ENCODE measurements around the gene SCAP.

Gene SCAP

DNA sequence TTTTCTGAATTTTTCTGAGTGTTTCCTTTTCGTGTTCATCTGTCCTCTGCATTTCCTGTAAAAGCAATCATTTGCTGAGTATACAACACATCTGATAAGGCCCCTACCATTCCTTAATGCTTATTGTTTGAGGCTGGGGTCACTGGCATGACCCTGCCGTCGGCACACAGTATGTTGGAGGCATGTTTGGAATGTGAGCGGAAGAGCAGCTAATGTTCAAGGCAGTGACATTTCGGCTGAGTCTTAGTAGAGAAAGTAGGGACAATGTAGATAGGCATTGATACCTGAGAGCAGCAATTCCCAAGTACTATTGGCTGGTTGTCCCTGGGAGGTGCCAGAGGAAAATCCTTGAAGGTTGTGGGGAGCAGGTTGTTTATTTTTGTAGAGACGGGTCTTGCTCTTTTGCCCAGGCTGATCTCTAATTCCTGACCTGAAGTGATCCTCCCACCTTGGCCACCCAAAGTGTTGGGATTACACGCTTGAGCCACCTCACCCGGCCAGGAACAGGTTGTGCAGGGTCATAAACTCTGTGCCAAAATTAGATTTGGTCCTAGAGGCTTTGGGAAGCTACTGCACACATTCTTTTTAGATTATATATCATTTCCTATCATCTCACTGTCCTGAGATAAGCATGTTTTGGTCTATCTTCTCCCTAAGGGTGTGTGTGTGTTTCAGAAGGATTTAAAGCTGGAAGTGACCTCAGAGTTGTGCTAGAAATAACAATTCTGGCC, 81.4 kb downstream of the SCAP start:
- peak; percentile 73 for DNase-seq (ENCODE audit: low read depth)
- no peak overlapping the region for H3K4me3 ChIP-seq (ENCODE audit: low read depth, low read length)
- TF ChIP-seq, protein P1, sequence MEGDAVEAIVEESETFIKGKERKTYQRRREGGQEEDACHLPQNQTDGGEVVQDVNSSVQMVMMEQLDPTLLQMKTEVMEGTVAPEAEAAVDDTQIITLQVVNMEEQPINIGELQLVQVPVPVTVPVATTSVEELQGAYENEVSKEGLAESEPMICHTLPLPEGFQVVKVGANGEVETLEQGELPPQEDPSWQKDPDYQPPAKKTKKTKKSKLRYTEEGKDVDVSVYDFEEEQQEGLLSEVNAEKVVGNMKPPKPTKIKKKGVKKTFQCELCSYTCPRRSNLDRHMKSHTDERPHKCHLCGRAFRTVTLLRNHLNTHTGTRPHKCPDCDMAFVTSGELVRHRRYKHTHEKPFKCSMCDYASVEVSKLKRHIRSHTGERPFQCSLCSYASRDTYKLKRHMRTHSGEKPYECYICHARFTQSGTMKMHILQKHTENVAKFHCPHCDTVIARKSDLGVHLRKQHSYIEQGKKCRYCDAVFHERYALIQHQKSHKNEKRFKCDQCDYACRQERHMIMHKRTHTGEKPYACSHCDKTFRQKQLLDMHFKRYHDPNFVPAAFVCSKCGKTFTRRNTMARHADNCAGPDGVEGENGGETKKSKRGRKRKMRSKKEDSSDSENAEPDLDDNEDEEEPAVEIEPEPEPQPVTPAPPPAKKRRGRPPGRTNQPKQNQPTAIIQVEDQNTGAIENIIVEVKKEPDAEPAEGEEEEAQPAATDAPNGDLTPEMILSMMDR (conservative IDR thresholded peaks at IDR 0.05; ENCODE audit: low read depth, low read length) = peak; percentile 25

- H3K4me3 ChIP-seq (ENCODE audit: low read depth, low read length) = no peak overlapping the region
- TF ChIP-seq, protein P1 (conservative IDR thresholded peaks at IDR 0.05; ENCODE audit: low read depth, low read length) = no peak
- no peak for DNase-seq (ENCODE audit: low read depth)
Measured at GRCh38 chr3:47392933-47393332, 82.8 kb downstream of the SCAP start.

GRCh38 chr3:47385796-47386195, 89.9 kb downstream of the SCAP start:
- peak; percentile 63 for DNase-seq (ENCODE audit: low read depth)
- TF ChIP-seq, protein P1 (conservative IDR thresholded peaks at IDR 0.05; ENCODE audit: low read depth, low read length) = no peak
- H3K4me3 ChIP-seq (ENCODE audit: low read depth, low read length) = no peak overlapping the region

DNA sequence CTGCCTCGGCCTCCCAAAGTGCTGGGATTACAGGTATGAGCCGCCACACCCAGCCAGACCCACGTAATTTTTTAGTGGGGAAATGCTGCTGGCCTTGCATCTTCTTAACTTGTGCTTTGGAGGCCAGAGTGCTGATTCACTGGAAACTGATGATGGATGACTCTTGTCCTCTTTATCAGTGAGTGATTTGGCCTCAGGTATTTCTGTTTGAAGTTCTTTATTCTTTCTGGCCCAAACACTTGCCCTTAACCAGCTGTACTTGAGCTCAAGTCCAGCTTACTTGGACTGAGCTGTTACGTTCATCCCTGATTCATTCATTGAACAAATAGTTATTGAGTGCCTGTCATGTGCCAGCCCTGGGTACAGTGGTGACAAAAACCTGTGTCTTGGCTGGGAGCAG, 90.7 kb downstream of the SCAP start:
- no peak overlapping the region for H3K4me3 ChIP-seq (ENCODE audit: low read depth, low read length)
- DNase-seq (ENCODE audit: low read depth) = no peak
- TF ChIP-seq, protein P1 (conservative IDR thresholded peaks at IDR 0.05; ENCODE audit: low read depth, low read length) = no peak

DNA sequence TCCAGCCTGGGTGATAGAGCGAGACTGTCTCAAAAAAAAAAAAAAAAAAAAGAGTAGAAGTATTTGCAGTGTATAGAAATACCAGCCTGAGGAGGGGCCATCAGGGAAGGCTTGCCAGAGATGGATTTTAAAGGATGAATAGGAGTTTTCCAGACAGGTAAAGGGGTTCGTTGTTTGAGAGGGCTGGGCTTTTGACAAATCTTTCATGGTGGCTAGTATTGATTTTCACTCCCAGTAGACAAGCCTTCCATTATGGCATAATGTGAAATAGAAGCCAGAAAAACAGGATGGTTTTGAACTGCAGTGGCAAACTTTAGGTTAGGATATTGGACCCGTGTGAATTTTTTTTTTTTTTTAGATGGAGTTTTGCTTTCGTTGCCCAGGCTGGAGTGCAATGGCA, 91.3 kb downstream of the SCAP start:
- no peak for DNase-seq (ENCODE audit: low read depth)
- TF ChIP-seq, protein P1 (conservative IDR thresholded peaks at IDR 0.05; ENCODE audit: low read depth, low read length) = no peak
- no peak overlapping the region for H3K4me3 ChIP-seq (ENCODE audit: low read depth, low read length)

DNA sequence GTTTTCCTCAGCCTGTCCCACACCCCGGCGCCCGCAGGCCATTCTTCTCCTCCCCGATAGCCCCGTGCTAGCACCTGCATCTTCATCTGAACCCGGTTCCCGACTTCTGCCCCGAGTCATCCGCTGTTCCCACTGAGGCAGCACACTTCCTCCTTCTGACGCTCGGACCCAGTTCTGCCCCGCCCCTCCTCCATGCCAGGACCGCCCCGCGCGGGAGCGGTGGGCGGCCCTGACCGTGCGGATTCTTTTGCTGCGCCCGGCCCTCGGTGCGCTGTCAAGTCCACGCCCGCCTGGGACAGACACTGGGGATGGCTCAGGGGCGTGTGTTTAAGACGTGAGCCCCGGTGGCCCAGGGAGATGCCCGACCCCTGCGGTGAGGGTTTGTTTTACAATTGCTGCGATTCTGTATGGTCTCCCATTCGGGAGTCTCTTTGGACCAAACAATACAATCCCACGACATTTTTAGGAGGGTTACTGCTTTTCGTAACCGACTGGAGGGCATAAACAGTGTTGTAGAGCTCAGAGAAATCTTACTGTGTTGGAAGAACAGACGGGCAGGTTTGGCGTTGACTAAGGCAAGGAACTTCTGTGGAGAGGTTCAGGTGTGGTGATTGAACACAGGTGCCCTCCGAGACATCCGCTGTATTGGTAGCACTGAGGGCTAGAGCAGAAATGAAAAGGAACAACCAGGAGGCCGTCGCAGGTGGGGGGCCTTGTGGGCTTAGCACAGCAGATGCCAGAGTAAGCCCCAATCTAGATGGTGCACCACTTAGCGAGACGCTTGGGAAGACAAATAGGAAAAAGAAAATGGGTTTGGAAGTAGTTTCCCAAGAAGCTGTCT, 94.2 kb downstream of the SCAP start:
- peak; percentile 91 for DNase-seq (ENCODE audit: low read depth)
- peak overlapping the region; percentile 98 for H3K4me3 ChIP-seq (ENCODE audit: low read depth, low read length)
- TF ChIP-seq, protein P1 (conservative IDR thresholded peaks at IDR 0.05; ENCODE audit: low read depth, low read length) = no peak
